H9 (cell line): ENCODE results near the gene ERICH6B. TPM values are rescaled to one million over a fixed set of nuclear protein-coding genes. Genes with fewer than 3 reads are reported as not detected.

Source experiments
- DNase-seq: peaks from one replicate; pipeline ENCODE4 v3.0.0-alpha.2; 2017
- H2AFZ ChIP-seq: one replicate; pipeline ENCODE4 v1.6.1; 2013; ENCODE audit warnings: mild to moderate bottlenecking, low read length, control low read depth, moderate library complexity
- H2AK5ac ChIP-seq: 2 replicates; pipeline ENCODE4 v1.6.1; 2013; ENCODE audit warnings: low read length, control low read depth, mixed read lengths; ENCODE audit not compliant: insufficient read length
- H2BK120ac ChIP-seq: one replicate; pipeline ENCODE4 v1.6.1; 2013; ENCODE audit warnings: low read depth, mild to moderate bottlenecking, low read length, control low read depth, inconsistent platforms; ENCODE audit not compliant: poor library complexity, severe bottlenecking
- H2BK12ac ChIP-seq: 2 replicates; pipeline ENCODE4 v1.6.1; 2013; ENCODE audit warnings: low read length, control low read depth, mixed read lengths, low read depth; ENCODE audit not compliant: insufficient read length
- H2BK15ac ChIP-seq: 2 replicates; pipeline ENCODE4 v1.6.1; 2013; ENCODE audit warnings: low read depth, low read length, control low read depth
- H2BK20ac ChIP-seq: one replicate; pipeline ENCODE4 v1.6.1; 2013; ENCODE audit warnings: low read depth, mild to moderate bottlenecking, low read length, control low read depth, inconsistent platforms; ENCODE audit not compliant: poor library complexity, severe bottlenecking
- H2BK5ac ChIP-seq: 2 replicates; pipeline ENCODE4 v1.6.1; 2013; ENCODE audit warnings: low read length, control low read depth, mixed read lengths; ENCODE audit not compliant: insufficient read length
- H3K14ac ChIP-seq: 2 replicates; pipeline ENCODE4 v1.6.1; 2013; ENCODE audit warnings: low read length, control low read depth; ENCODE audit not compliant: insufficient read depth
- H3K18ac ChIP-seq: 2 replicates; pipeline ENCODE4 v1.6.1; 2013; ENCODE audit warnings: low read depth, mild to moderate bottlenecking, mixed read lengths, low read length, control low read depth; ENCODE audit not compliant: insufficient read length
- H3K23ac ChIP-seq: 2 replicates; pipeline ENCODE4 v1.6.1; 2013; ENCODE audit warnings: low read length, control low read depth, mixed read lengths, low read depth; ENCODE audit not compliant: insufficient read length
- H3K23me2 ChIP-seq: 2 replicates; pipeline ENCODE4 v1.6.1; 2013; ENCODE audit warnings: low read depth, mild to moderate bottlenecking, mixed read lengths, low read length, control low read depth; ENCODE audit not compliant: insufficient read length, poor library complexity, severe bottlenecking
- H3K27ac ChIP-seq: 2 replicates; pipeline ENCODE4 v1.5.1; 2013; ENCODE audit warnings: low read length, control low read depth, mixed read lengths, low read depth; ENCODE audit not compliant: insufficient read length
- H3K27me3 ChIP-seq: 2 replicates; pipeline ENCODE4 v1.6.1; 2013; ENCODE audit warnings: low read length, control low read depth, inconsistent platforms; ENCODE audit not compliant: insufficient read depth
- H3K4ac ChIP-seq: 2 replicates; pipeline ENCODE4 v1.6.1; 2013; ENCODE audit warnings: low read depth, mild to moderate bottlenecking, control low read depth, inconsistent platforms, low read length, moderate library complexity
- H3K4me1 ChIP-seq: 2 replicates; pipeline ENCODE4 v1.6.1; 2013; ENCODE audit warnings: low read length, control low read depth, inconsistent platforms; ENCODE audit not compliant: insufficient read depth
- H3K4me2 ChIP-seq: 2 replicates; pipeline ENCODE4 v1.6.1; 2013; ENCODE audit warnings: low read length, control low read depth, mixed read lengths; ENCODE audit not compliant: insufficient read length, insufficient read depth
- H3K56ac ChIP-seq: 2 replicates; pipeline ENCODE4 v1.6.1; 2013; ENCODE audit warnings: low read depth, mild to moderate bottlenecking, mixed read lengths, low read length, control low read depth; ENCODE audit not compliant: insufficient read length
- H3K79me1 ChIP-seq: 2 replicates; pipeline ENCODE4 v1.6.1; 2013; ENCODE audit warnings: low read depth, mild to moderate bottlenecking, moderate library complexity, low read length, control low read depth, inconsistent platforms; ENCODE audit not compliant: insufficient read depth, poor library complexity, severe bottlenecking
- H3K79me2 ChIP-seq: 2 replicates; pipeline ENCODE4 v1.6.1; 2013; ENCODE audit warnings: low read length, control low read depth, inconsistent platforms; ENCODE audit not compliant: insufficient read depth
- H3K9ac ChIP-seq: 2 replicates; pipeline ENCODE4 v1.6.1; 2013; ENCODE audit warnings: low read length, control low read depth, mixed read lengths; ENCODE audit not compliant: insufficient read length; ENCODE audit errors: extremely low read depth
- H3K9me3 ChIP-seq: one replicate; pipeline ENCODE4 v1.6.1; 2013; ENCODE audit warnings: low read depth, low read length, inconsistent platforms; ENCODE audit not compliant: control insufficient read depth
- H3T11ph ChIP-seq: one replicate; pipeline ENCODE4 v1.6.1; 2013; ENCODE audit warnings: mild to moderate bottlenecking, low read length, control low read depth, inconsistent platforms
- H4K20me1 ChIP-seq: one replicate; pipeline ENCODE4 v1.6.1; 2013; ENCODE audit not compliant: control insufficient read depth, insufficient read length, insufficient read depth
- H4K5ac ChIP-seq: 2 replicates; pipeline ENCODE4 v1.6.1; 2013; ENCODE audit warnings: low read depth, mild to moderate bottlenecking, mixed read lengths, low read length, control low read depth; ENCODE audit not compliant: insufficient read length
- H4K8ac ChIP-seq: replicated peaks from 2 replicates; pipeline ENCODE4 v1.6.1; 2013; ENCODE audit warnings: low read length, control low read depth, mixed read lengths, low read depth; ENCODE audit not compliant: insufficient read length
- H4K91ac ChIP-seq: 2 replicates; pipeline ENCODE4 v1.6.1; 2013; ENCODE audit warnings: low read depth, mild to moderate bottlenecking, moderate library complexity, mixed read lengths, low read length, control low read depth; ENCODE audit not compliant: insufficient read length
- H3K27ac Mint-ChIP-seq, 3 experiments: 2 replicates in 2 of 3; 3 replicates in 1 of 3; pipeline ENCODE4 v1.8.0; 2020 to 2021; ENCODE audit warnings: mixed read lengths in 3 of 3, mild to moderate bottlenecking in 1 of 3, moderate library complexity in 1 of 3
- H3K27me3 Mint-ChIP-seq: 2 replicates; pipeline ENCODE4 v1.8.0; 2021; ENCODE audit warnings: low read depth, mild to moderate bottlenecking, moderate library complexity, mixed read lengths
- H3K36me3 Mint-ChIP-seq, 3 experiments: 2 replicates in 2 of 3; 3 replicates in 1 of 3; pipeline ENCODE4 v1.8.0; 2020 to 2021; ENCODE audit warnings: low read depth in 3 of 3, mixed read lengths in 3 of 3; ENCODE audit not compliant: insufficient read depth in 1 of 3
- H3K4me1 Mint-ChIP-seq, 2 experiments: 2 replicates each; pipeline ENCODE4 v1.8.0; 2020; ENCODE audit warnings: mixed read lengths in 2 of 2
- H3K4me3 Mint-ChIP-seq, 2 experiments: 2 replicates in 1 of 2; 3 replicates in 1 of 2; pipeline ENCODE4 v1.8.0; 2020 to 2021; ENCODE audit warnings: mild to moderate bottlenecking in 2 of 2, mixed read lengths in 2 of 2, moderate library complexity in 1 of 2
- H3K9me3 Mint-ChIP-seq, 2 experiments: 2 replicates in 1 of 2; 3 replicates in 1 of 2; pipeline ENCODE4 v1.8.0; 2020; ENCODE audit warnings: mild to moderate bottlenecking in 2 of 2, mixed read lengths in 2 of 2, moderate library complexity in 1 of 2
- CTCF ChIP-seq: fragments of 200-600 bp; sonication (generic); conservative IDR thresholded peaks from 3 replicates; pipeline ENCODE4 v1.8.0; 2021; ENCODE audit warnings: antibody characterized with exemption, mild to moderate bottlenecking
- WGBS: extraction: QIAGEN DNeasy Blood & Tissue Kit; methylation state at CpG from one replicate; pipeline ENCODE4 v1.1.7; 2013; ENCODE audit warnings: missing lambda C conversion rate, low lambda C conversion rate, mixed read lengths; ENCODE audit not compliant: insufficient read length; ENCODE audit errors: extremely low coverage; 5-methylcytosine and 5-hydroxymethylcytosine counted together
- total RNA-seq: library from RNA; stranded (reverse); gene quantifications from 2 replicates; pipeline ENCODE4 v1.2.1, GENCODE V29; 2021

Gene ERICH6B
- total RNA-seq, 1 experiment from 2014 or later = not detected

GRCh38 chr13:45596800-45597475 lies 18.6 kb downstream of the ERICH6B start:
- no peaks in the 10 kb centered on the region for H3K4me1 Mint-ChIP-seq

More at GRCh38 chr13:45596800-45597475, 18.6 kb downstream of the ERICH6B start:
- Histone ChIP-seq H3K56ac (no peak overlapping the region), H3T11ph (no peak overlapping the region), H3K27ac (no peak overlapping the region), H3K4me2 (no peak overlapping the region), H3K23ac (no peak overlapping the region), H3K79me2 (no peaks in the 10 kb centered on the region), H4K20me1 (no peaks in the 10 kb centered on the region), H2BK5ac (no peak overlapping the region), H3K4me1 (no peaks in the 10 kb centered on the region), H3K9me3 (no peaks in the 10 kb centered on the region), H3K14ac (no peak overlapping the region), H2BK15ac (no peak overlapping the region), H3K79me1 (no peaks in the 10 kb centered on the region), H4K5ac (no peak overlapping the region), H3K18ac (no peak overlapping the region), H3K4ac (no peak overlapping the region), H4K91ac (no peak overlapping the region), H2BK120ac (no peak overlapping the region), H2BK20ac (no peak overlapping the region), H3K27me3 (no peaks in the 10 kb centered on the region), H2AFZ (no peak overlapping the region), H2BK12ac (no peak overlapping the region), H2AK5ac (no peak overlapping the region), H3K9ac (no peak overlapping the region), H4K8ac (no peak overlapping the region), H3K23me2 (no peaks in the 10 kb centered on the region)
- DNase-seq = no peak
- Mint-ChIP-seq H3K36me3 (no peaks in the 10 kb centered on the region), H3K27me3 (peaks cover 13% of the 10 kb centered on the region), H3K9me3 (no peaks in the 10 kb centered on the region), H3K27ac (no peak overlapping the region), H3K4me3 (no peak overlapping the region)
- no peak for TF ChIP-seq CTCF
- WGBS = no CpG with 5 or more reads among the region's 2 CpGs
